Activated naive CD8-positive, alpha-beta T cell treated with anti-CD3 and anti-CD28 coated beads for 36 hours (primary cell): ENCODE measurements around the gene CCM2. TPM values are rescaled to one million over a fixed set of nuclear protein-coding genes. Genes with fewer than 3 reads are reported as not detected.
"Not testable (repeated sequence)": the region's sequence is repeated elsewhere in the genome, so short reads cannot be mapped to it uniquely, and the experiment has no call there.

Experiments
- DNase-seq: peaks from one replicate; pipeline ENCODE4 v3.0.0; 2021
- H3K27ac Mint-ChIP-seq: one replicate; pipeline ENCODE4 v1.8.0; 2022; ENCODE audit warnings: mild to moderate bottlenecking, moderate library complexity, mixed read lengths
- H3K27me3 Mint-ChIP-seq: one replicate; pipeline ENCODE4 v1.8.0; 2022; ENCODE audit warnings: mild to moderate bottlenecking, mixed read lengths
- H3K36me3 Mint-ChIP-seq: one replicate; pipeline ENCODE4 v1.8.0; 2021; ENCODE audit warnings: mild to moderate bottlenecking, mixed read lengths
- H3K4me1 Mint-ChIP-seq: one replicate; pipeline ENCODE4 v1.8.0; 2021; ENCODE audit warnings: mixed read lengths
- H3K4me3 Mint-ChIP-seq: one replicate; pipeline ENCODE4 v1.8.0; 2022; ENCODE audit warnings: mild to moderate bottlenecking, moderate library complexity, mixed read lengths
- H3K9me3 Mint-ChIP-seq: one replicate; pipeline ENCODE4 v1.8.0; 2022; ENCODE audit warnings: mixed read lengths
- total RNA-seq, 2 experiments: library from RNA; stranded (reverse); gene quantifications; one replicate each; pipeline ENCODE4 v1.2.3, GENCODE V29; 2021

Gene CCM2
- total RNA-seq, 2 experiments from 2014 or later: 50.8 to 51.6 TPM

GRCh38 chr7:45104844-45105587 is 105.0 kb downstream of the CCM2 start:
- no peak overlapping the region for H3K27ac Mint-ChIP-seq
- peaks cover 39% of the 10 kb centered on the region for H3K36me3 Mint-ChIP-seq
- no peaks in the 10 kb centered on the region for H3K27me3 Mint-ChIP-seq
- no peaks in the 10 kb centered on the region for H3K9me3 Mint-ChIP-seq
- no peak for DNase-seq
- H3K4me1 Mint-ChIP-seq: peaks cover 34% of the 10 kb centered on the region
- H3K4me3 Mint-ChIP-seq: no peak overlapping the region

DNA sequence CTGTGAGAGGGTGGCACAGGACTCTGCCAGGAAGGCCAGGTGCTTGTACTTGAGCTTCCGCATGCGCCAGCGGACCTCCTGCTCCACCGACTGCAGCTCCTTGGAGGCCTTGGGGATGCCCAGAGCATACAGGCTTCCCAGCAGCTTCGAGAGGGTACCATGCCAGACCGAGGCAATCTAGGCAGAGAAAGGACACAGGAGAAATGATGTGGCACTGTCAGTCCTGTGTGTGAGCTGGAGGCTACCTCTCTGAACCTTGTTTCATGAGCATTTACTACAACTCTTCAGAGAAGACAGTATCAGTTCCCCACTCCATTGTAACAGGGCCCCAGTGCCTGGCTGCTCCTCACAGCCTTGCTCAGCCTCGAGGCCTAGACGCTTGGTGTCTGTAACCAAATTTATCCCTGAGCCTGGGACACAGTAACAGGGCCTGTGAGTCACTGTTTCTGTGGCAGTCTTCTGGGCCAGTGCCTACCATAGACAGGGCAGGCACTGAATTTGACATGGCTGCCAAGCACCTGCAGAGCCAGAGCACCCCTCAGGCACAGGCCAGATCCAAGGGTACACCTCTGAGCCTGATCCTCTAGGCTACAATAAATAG is 105.7 kb downstream of the CCM2 start:
- Mint-ChIP-seq H3K4me1 (peaks cover 37% of the 10 kb centered on the region), H3K4me3 (no peak overlapping the region), H3K36me3 (peaks cover 46% of the 10 kb centered on the region), H3K9me3 (no peaks in the 10 kb centered on the region), H3K27ac (no peak overlapping the region), H3K27me3 (no peaks in the 10 kb centered on the region)
- no peak for DNase-seq

- peaks cover 50% of the 10 kb centered on the region for H3K36me3 Mint-ChIP-seq
- H3K4me3 Mint-ChIP-seq: peak overlapping the region; percentile 73
- no peak for DNase-seq
- peaks cover 3% of the 10 kb centered on the region for H3K27me3 Mint-ChIP-seq
- no peak overlapping the region for H3K27ac Mint-ChIP-seq
- no peaks in the 10 kb centered on the region for H3K9me3 Mint-ChIP-seq
- H3K4me1 Mint-ChIP-seq: peaks cover 37% of the 10 kb centered on the region
Observed at GRCh38 chr7:45106820-45107219, 106.8 kb downstream of the CCM2 start.

GRCh38 chr7:45107356-45107755 is 107.4 kb downstream of the CCM2 start:
- Mint-ChIP-seq H3K27ac (peak overlapping the region; percentile 14), H3K27me3 (peaks cover 3% of the 10 kb centered on the region), H3K9me3 (no peaks in the 10 kb centered on the region), H3K36me3 (peaks cover 50% of the 10 kb centered on the region), H3K4me1 (peaks cover 37% of the 10 kb centered on the region), H3K4me3 (peak overlapping the region; percentile 73)
- DNase-seq: no peak

- Mint-ChIP-seq H3K36me3 (peaks cover 45% of the 10 kb centered on the region), H3K27ac (peak overlapping the region; percentile 71), H3K9me3 (no peaks in the 10 kb centered on the region), H3K4me3 (peak overlapping the region; percentile 80), H3K27me3 (peaks cover 3% of the 10 kb centered on the region), H3K4me1 (peaks cover 41% of the 10 kb centered on the region)
- DNase-seq: no peak
Observed at GRCh38 chr7:45108863-45109262, 108.9 kb downstream of the CCM2 start.

DNA sequence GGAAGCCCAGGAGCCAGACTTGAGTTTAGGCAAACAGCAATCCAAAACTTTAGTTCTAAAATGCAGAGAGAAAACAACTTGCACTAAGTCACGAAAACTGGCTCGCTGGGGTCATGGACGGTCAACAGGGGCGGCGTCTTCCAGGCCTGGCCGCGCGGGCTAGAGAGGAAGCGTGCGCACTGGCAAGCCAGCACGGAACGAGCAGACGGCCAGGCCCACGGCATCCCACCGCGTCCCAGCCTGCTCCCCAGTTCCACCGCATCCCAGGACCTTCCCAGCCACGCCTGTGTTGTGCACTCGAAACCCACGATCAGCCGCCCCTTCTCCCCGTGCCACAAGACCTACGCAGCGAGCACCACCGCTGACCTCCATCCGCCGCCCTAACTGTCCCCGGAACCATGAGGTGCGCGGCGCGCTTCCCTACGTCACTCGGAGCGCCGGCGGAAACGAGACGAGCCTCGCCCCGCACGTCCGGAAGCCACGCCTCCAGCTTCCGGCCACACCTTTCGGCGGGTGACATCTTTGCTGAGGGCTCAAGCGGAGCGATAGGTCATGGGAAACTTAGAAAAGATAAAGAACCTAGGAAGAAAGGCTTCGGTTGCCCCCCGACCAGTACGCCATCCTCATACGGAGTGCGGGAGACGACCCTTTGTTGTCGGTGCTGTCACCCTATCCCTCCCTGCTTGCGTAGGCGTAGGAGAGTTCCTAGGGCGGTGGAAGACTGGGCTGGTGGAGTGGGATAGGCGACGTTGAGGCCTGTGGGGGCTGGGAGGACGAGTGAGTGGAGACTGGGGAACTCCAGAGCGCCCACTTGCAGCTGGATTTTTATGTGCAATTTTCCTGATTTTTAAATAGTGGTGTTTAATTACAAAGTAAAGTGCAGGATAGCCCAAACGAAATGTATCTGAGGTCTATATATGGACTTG is 111.6 kb downstream of the CCM2 start, which contains the start of gene TBRG4:
TSS of gene TBRG4 (minus strand) at position 400 of the 926 bp plus-strand sequence. CDS start 2,460 bp downstream, outside the sequence.
- Mint-ChIP-seq H3K9me3 (no peaks in the 10 kb centered on the region), H3K4me1 (peaks cover 35% of the 10 kb centered on the region), H3K4me3 (peak within 1 kb of the TSS; percentile 98), H3K36me3 (peaks cover 38% of the 10 kb centered on the region), H3K27ac (peak within 1 kb of the TSS; percentile 99), H3K27me3 (peaks cover 10% of the 10 kb centered on the region)
- peak; percentile 96 for DNase-seq

DNA sequence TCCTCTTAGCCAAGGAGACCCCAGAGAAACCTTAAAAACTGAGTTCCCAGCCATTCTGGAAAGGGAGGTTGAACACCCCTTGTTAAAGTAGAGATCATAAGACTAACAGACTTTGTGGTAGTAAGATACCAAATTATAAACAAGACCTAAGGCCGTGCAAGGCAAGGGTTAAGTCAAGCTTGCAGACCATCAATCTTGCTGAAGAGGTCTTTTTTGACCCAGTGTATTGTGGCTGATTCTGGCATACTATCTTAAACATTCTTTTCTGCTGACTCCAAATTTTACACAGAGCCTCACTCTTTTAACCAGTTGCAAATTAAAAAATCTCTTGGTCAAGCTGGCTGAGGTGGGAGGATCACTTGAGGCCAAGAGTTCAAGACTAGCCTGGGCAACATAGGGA is 112.6 kb downstream of the CCM2 start:
- peak overlapping the region; percentile 70 for H3K27ac Mint-ChIP-seq
- H3K4me1 Mint-ChIP-seq: peaks cover 25% of the 10 kb centered on the region
- peaks cover 10% of the 10 kb centered on the region for H3K27me3 Mint-ChIP-seq
- peaks cover 31% of the 10 kb centered on the region for H3K36me3 Mint-ChIP-seq
- no peaks in the 10 kb centered on the region for H3K9me3 Mint-ChIP-seq
- H3K4me3 Mint-ChIP-seq: peak overlapping the region; percentile 98
- DNase-seq: no peak

DNA sequence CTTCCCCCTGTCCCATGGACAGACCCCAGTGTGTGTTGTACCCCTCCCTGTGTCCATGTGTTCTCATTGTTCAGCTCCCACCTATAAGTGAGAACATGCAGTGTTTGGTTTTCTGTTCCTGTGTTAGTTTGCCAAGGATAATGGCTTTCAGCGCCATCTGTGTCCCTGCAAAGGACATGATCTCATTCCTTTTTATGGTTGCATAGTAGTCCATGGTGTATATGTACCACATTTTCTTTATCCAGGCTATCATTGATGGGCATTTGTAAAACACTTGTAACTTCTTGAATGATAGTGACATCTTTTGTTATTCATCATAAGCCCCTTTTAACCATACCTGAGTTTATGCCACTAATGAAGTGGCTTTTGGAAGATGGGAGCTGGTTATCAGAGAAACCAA is 114.3 kb downstream of the CCM2 start:
- Mint-ChIP-seq H3K36me3 (peaks cover 17% of the 10 kb centered on the region), H3K4me1 (peaks cover 11% of the 10 kb centered on the region), H3K27me3 (peaks cover 10% of the 10 kb centered on the region)
- H3K9me3 Mint-ChIP-seq, H3K27ac Mint-ChIP-seq, H3K4me3 Mint-ChIP-seq, DNase-seq: not testable (repeated sequence)

- no peaks in the 10 kb centered on the region for H3K9me3 Mint-ChIP-seq
- no peak overlapping the region for H3K27ac Mint-ChIP-seq
- DNase-seq: no peak
- no peak overlapping the region for H3K4me3 Mint-ChIP-seq
- H3K36me3 Mint-ChIP-seq: peaks cover 16% of the 10 kb centered on the region
- peaks cover 7% of the 10 kb centered on the region for H3K4me1 Mint-ChIP-seq
- H3K27me3 Mint-ChIP-seq: peaks cover 10% of the 10 kb centered on the region
Observed at GRCh38 chr7:45114926-45115325, 114.9 kb downstream of the CCM2 start.

- H3K27me3 Mint-ChIP-seq: peaks cover 10% of the 10 kb centered on the region
- no peak overlapping the region for H3K4me3 Mint-ChIP-seq
- H3K36me3 Mint-ChIP-seq: peaks cover 4% of the 10 kb centered on the region
- no peaks in the 10 kb centered on the region for H3K9me3 Mint-ChIP-seq
- H3K4me1 Mint-ChIP-seq: peaks cover 4% of the 10 kb centered on the region
- H3K27ac Mint-ChIP-seq: no peak overlapping the region
- DNase-seq: no peak
Observed at GRCh38 chr7:45116048-45116447, 116.0 kb downstream of the CCM2 start.

GRCh38 chr7:45117582-45117981 is 117.6 kb downstream of the CCM2 start:
- H3K27me3 Mint-ChIP-seq: peaks cover 7% of the 10 kb centered on the region
- no peak overlapping the region for H3K4me3 Mint-ChIP-seq
- DNase-seq: no peak
- H3K27ac Mint-ChIP-seq: no peak overlapping the region
- no peaks in the 10 kb centered on the region for H3K9me3 Mint-ChIP-seq
- peaks cover 3% of the 10 kb centered on the region for H3K4me1 Mint-ChIP-seq
- H3K36me3 Mint-ChIP-seq: no peaks in the 10 kb centered on the region

DNA sequence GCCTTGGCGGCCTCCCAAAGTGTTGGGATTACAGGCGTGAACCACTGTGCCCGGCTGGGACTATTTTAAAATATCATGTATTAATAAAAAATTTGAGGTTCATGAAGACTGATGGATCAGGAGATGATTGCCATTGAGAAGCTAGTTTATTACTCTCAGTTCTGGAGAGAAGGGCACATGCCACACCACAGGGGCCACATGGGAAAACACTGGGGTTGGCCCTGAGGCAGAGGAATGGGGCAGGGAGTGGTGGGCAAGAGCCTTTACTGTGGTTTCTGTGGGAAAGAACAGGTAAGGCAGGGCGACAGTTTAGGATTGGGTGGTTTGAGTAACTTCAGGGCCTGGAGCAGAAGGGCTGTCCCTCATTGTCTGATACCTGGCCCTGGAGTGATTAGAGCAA is 118.3 kb downstream of the CCM2 start:
- no peak overlapping the region for H3K27ac Mint-ChIP-seq

DNA sequence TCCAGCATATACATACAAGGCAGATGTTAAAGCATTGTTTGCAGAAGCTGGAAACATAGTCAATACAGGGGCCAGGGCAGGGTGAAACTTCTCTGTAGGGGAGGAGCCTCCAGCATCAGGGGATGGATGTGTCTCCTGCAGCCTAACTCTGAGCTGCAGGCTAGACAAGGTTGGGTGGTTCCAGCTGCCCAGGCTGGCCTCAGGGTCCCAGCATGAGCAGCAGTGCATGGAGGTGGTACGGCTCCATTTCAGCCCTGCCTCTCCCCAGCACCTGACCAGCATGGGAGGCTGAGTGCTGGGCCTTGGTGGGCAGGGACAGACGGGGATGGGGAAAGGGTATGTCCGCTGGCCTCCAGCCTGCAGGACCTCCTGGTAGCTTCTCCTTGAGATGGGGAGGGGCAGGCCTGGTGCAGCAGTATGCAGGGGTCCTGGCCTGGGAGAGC is 118.9 kb downstream of the CCM2 start:
- no peaks in the 10 kb centered on the region for H3K9me3 Mint-ChIP-seq
- peaks cover 12% of the 10 kb centered on the region for H3K4me1 Mint-ChIP-seq
- H3K27me3 Mint-ChIP-seq: peaks cover 7% of the 10 kb centered on the region
- H3K4me3 Mint-ChIP-seq: no peak overlapping the region
- no peak for DNase-seq
- H3K36me3 Mint-ChIP-seq: no peaks in the 10 kb centered on the region
- no peak overlapping the region for H3K27ac Mint-ChIP-seq

More for the DNA sequence above, 118.3 kb downstream of the CCM2 start:
- Mint-ChIP-seq H3K4me1 (peaks cover 7% of the 10 kb centered on the region), H3K9me3 (no peaks in the 10 kb centered on the region), H3K27me3 (peaks cover 7% of the 10 kb centered on the region), H3K36me3 (no peaks in the 10 kb centered on the region), H3K4me3 (no peak overlapping the region)
- DNase-seq: no peak

DNA sequence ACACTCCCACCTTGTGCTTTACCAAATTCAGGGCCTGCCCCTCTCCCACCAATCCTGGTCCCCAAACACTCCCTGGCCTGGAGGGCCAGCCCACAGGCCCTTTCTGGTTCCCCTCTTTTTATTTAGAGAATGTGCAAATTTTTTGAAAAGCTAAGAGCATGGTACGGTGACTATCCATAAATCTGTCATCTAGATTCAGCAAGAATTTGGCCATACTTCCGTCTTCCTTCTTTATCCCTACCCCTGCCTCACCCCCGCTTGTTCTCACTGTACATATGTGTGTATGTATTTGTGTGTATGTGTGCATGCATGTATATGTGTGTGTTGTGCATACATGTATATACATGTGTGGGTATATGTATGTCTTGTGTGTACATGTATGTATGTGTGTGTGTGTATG is 119.5 kb downstream of the CCM2 start:
- DNase-seq: no peak
- Mint-ChIP-seq H3K27ac (no peak overlapping the region), H3K4me3 (no peak overlapping the region), H3K27me3 (peaks cover 1% of the 10 kb centered on the region), H3K36me3 (no peaks in the 10 kb centered on the region), H3K4me1 (peaks cover 12% of the 10 kb centered on the region), H3K9me3 (no peaks in the 10 kb centered on the region)
